GM12878 (cell line): ENCODE data around the gene ZSCAN5B. TPM values are rescaled to one million over a fixed set of nuclear protein-coding genes. Genes with fewer than 3 reads are reported as not detected.

ENCODE experiments used
- ESRRA ChIP-seq: IDR thresholded peaks from 2 replicates; pipeline ENCODE4 v1.6.1; 2012; ENCODE audit warnings: mild to moderate bottlenecking, low read length, improper control_type of control experiment
- IRF3 ChIP-seq: fragments of 450-650 bp; IDR thresholded peaks from 2 replicates; pipeline ENCODE4 v1.6.1; 2014; ENCODE audit warnings: mild to moderate bottlenecking
- JUNB ChIP-seq: IDR thresholded peaks from 2 replicates; pipeline ENCODE4 v1.6.1; 2016; ENCODE audit warnings: antibody characterized with exemption, mild to moderate bottlenecking
- NKRF ChIP-seq: fragments of 450-650 bp; conservative IDR thresholded peaks from 2 replicates; pipeline ENCODE4 v1.6.1; 2017; ENCODE audit warnings: mild to moderate bottlenecking, moderate library complexity
- SPI1 ChIP-seq: IDR thresholded peaks from 2 replicates; pipeline ENCODE4 v1.6.1; 2011; ENCODE audit warnings: low read depth, mild to moderate bottlenecking, low read length, moderate library complexity, borderline replicate concordance; ENCODE audit not compliant: insufficient read depth
- TAF1 ChIP-seq: IDR thresholded peaks from 2 replicates; pipeline ENCODE4 v1.6.1; 2011; ENCODE audit warnings: mild to moderate bottlenecking, low read depth, low read length, borderline replicate concordance
- USF2 ChIP-seq: IDR thresholded peaks from 2 replicates; pipeline ENCODE4 v1.6.1; 2011; ENCODE audit warnings: low read depth, low read length, improper control_type of control experiment, borderline replicate concordance
- polyA plus RNA-seq, 11 experiments: library from polyadenylated mRNA; depleted of rRNA in 4 of 11; unstranded in 6 of 11; stranded (reverse) in 5 of 11; fragments of >200 nt; fragmentation: Nextera tagmentation in 4 of 11; fragmentation: Illumina TruSeq in 1 of 11; extraction: Ambion mirVana in 4 of 11; extraction: Trizol in 1 of 11; gene quantifications; 1 replicate in 1 of 11; 2 replicates in 10 of 11; pipeline versions ENCODE4 v1.2.1 to v1.2.3, GENCODE V29; 2011 to 2016; ENCODE audit warnings: inconsistent platforms in 2 of 11, missing spikeins in 2 of 11, low read depth in 1 of 11
- total RNA-seq, 4 experiments: library from RNA; depleted of rRNA in 3 of 4; stranded (reverse); fragments of >200 nt in 3 of 4; fragmentation: Illumina TruSeq in 1 of 4; extraction: Trizol in 1 of 4; gene quantifications; 2 replicates each; pipeline versions ENCODE4 v1.2.1 to v1.2.3, GENCODE V29; 2013 to 2021
- TF ChIP-seq, protein P1 (sequence below), 3 experiments: IDR thresholded peaks in 2 of 3; conservative IDR thresholded peaks in 1 of 3; 2 replicates each; pipeline ENCODE4 v1.5.1; 2011; ENCODE audit warnings: low read depth in 3 of 3, low read length in 3 of 3, mild to moderate bottlenecking in 3 of 3, control low read depth in 2 of 3, moderate library complexity in 2 of 3, inconsistent platforms in 1 of 3, mixed read lengths in 1 of 3; ENCODE audit not compliant: control insufficient read depth in 2 of 3, insufficient read depth in 1 of 3; ENCODE audit errors: extremely low read depth in 1 of 3

The ZSCAN5B gene
- total and polyA plus RNA-seq, 10 of the 15 experiments (the other 5 are each of a cell fraction or from before 2014, with no cell fraction given): 0.04 TPM; not detected in 9

DNA sequence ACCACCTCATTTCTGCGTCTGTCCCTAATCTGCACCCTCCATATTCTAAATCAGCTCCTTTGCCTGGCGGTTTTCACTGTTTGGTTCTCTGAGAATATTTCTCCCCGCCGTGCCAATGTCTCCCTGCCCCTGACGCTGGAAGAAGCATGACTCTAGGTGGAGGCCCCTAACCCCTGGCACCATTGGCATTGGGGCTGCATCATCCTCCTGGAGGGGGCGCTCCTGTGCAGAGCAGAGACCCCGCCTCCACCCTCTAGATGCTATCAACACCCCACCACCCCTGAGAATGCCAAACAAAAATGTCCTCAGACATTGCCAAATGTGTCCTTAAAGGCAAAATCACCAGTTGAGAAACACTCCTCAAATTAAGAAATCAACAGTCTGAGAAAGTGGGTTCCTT, 6.5 kb downstream of the ZSCAN5B start (continued):
- TF ChIP-seq JUNB: no peak
- TF ChIP-seq NKRF: no peak
- TF ChIP-seq ESRRA: no peak
- TF ChIP-seq IRF3: no peak
- no peak for TF ChIP-seq TAF1
- TF ChIP-seq, protein P1, sequence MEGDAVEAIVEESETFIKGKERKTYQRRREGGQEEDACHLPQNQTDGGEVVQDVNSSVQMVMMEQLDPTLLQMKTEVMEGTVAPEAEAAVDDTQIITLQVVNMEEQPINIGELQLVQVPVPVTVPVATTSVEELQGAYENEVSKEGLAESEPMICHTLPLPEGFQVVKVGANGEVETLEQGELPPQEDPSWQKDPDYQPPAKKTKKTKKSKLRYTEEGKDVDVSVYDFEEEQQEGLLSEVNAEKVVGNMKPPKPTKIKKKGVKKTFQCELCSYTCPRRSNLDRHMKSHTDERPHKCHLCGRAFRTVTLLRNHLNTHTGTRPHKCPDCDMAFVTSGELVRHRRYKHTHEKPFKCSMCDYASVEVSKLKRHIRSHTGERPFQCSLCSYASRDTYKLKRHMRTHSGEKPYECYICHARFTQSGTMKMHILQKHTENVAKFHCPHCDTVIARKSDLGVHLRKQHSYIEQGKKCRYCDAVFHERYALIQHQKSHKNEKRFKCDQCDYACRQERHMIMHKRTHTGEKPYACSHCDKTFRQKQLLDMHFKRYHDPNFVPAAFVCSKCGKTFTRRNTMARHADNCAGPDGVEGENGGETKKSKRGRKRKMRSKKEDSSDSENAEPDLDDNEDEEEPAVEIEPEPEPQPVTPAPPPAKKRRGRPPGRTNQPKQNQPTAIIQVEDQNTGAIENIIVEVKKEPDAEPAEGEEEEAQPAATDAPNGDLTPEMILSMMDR (IDR thresholded peaks at IDR 0.05 in 2 of 3, conservative IDR thresholded peaks at IDR 0.05 in 1 of 3; ENCODE audit: control insufficient read depth in 2 of 3, extremely low read depth in 1 of 3, insufficient read depth in 1 of 3, low read depth in 3 of 3, low read length in 3 of 3): no peak
- no peak for TF ChIP-seq SPI1
- TF ChIP-seq USF2: no peak
- TF ChIP-seq, all 136 proteins: peak for 0
